ENCODE measurements around the gene TOR2A. TPM values are rescaled to one million over a fixed set of nuclear protein-coding genes. Genes with fewer than 3 reads are reported as not detected.

The TOR2A gene
- total RNA-seq, 2 experiments from 2014 or later: 24.9 TPM

- ChIA-PET CTCF (interaction anchor here (1.5 to 3.8 kb wide), 3 partner anchors 13 to 189 kb away, joined by 5 to 23 read pairs (median 6); no protein-coding TSS in a partner anchor), POLR2A (no interaction called here)
These were observed 2.6 kb downstream of the TOR2A start for GRCh38 chr9:127732444-127732843.

- ChIA-PET CTCF (interaction anchor here (1.5 to 2.1 kb wide), 2 partner anchors 13 to 142 kb away, joined by 5 to 6 read pairs; no protein-coding TSS in a partner anchor), POLR2A (no interaction called here)
These were observed 3.2 kb downstream of the TOR2A start for GRCh38 chr9:127731938-127732337.

GRCh38 chr9:127730799-127731410, 4.2 kb downstream of the TOR2A start:
- POLR2A ChIA-PET: no interaction called here

GRCh38 chr9:127730262-127730661, 4.8 kb downstream of the TOR2A start:
- CTCF ChIA-PET: interaction anchor here (2.1 kb wide), 1 partner anchor 140 kb away, joined by 5 read pairs; no protein-coding TSS in a partner anchor
- POLR2A ChIA-PET: no interaction called here

More at GRCh38 chr9:127730799-127731410, 4.2 kb downstream of the TOR2A start:
- CTCF ChIA-PET: interaction anchor here (1.5 to 2.1 kb wide), 2 partner anchors 14 to 141 kb away, joined by 5 to 6 read pairs; no protein-coding TSS in a partner anchor

- CTCF ChIA-PET: interaction anchor here (0.6 to 1.3 kb wide), 4 partner anchors 94 to 465 kb away, joined by 3 to 4 read pairs (median 3); no protein-coding TSS in a partner anchor
- POLR2A ChIA-PET: interaction anchor here (0.5 kb wide), 1 partner anchor 49 kb away, joined by 3 read pairs; no protein-coding TSS in a partner anchor
These were observed 5.4 kb downstream of the TOR2A start for GRCh38 chr9:127729522-127730256.

- POLR2A ChIA-PET: interaction anchor here (0.5 kb wide), 1 partner anchor 50 kb away, joined by 3 read pairs; no protein-coding TSS in a partner anchor
- CTCF ChIA-PET: interaction anchor here (1.3 kb wide), 1 partner anchor 120 kb away, joined by 3 read pairs; no protein-coding TSS in a partner anchor
These were observed 6.3 kb downstream of the TOR2A start for GRCh38 chr9:127728808-127729207.

- ChIA-PET CTCF (no interaction called here), POLR2A (no interaction called here)
These were observed 8.2 kb downstream of the TOR2A start for GRCh38 chr9:127726871-127727270.

GRCh38 chr9:127724012-127724411, 11.1 kb downstream of the TOR2A start:
- ChIA-PET POLR2A (no interaction called here), CTCF (interaction anchor here (2.7 kb wide), 1 partner anchor 11 kb away, joined by 12 read pairs; the partner anchor contains the start of gene TOR2A)

GRCh38 chr9:127723444-127723843, 11.7 kb downstream of the TOR2A start:
- CTCF ChIA-PET: interaction anchor here (0.8 to 2.7 kb wide), 2 partner anchors 12 to 16 kb away, joined by 4 to 12 read pairs; partner anchors contain the start of gene TOR2A
- POLR2A ChIA-PET: no interaction called here

GRCh38 chr9:127723013-127723412, 12.1 kb downstream of the TOR2A start:
- CTCF ChIA-PET: interaction anchor here (0.8 to 2.7 kb wide), 3 partner anchors 12 to 15 kb away, joined by 3 to 12 read pairs (median 4); partner anchors contain the start of gene TOR2A

GRCh38 chr9:127722055-127722745, 12.9 kb downstream of the TOR2A start:
- ChIA-PET POLR2A (no interaction called here), CTCF (interaction anchor here (0.9 kb wide), 1 partner anchor 13 kb away, joined by 3 read pairs; the partner anchor contains the start of gene TOR2A)

More at GRCh38 chr9:127723013-127723412, 12.1 kb downstream of the TOR2A start:
- POLR2A ChIA-PET: no interaction called here

GRCh38 chr9:127721391-127721821, 13.7 kb downstream of the TOR2A start:
- ChIA-PET CTCF (interaction anchor here (0.6 kb wide), 1 partner anchor 325 kb away, joined by 3 read pairs; no protein-coding TSS in a partner anchor), POLR2A (interaction anchor here (0.6 kb wide), 1 partner anchor 169 kb away, joined by 4 read pairs; no protein-coding TSS in a partner anchor)

GRCh38 chr9:127720865-127721227, 14.2 kb downstream of the TOR2A start:
- ChIA-PET CTCF (no interaction called here), POLR2A (interaction anchor here (1.5 kb wide), 1 partner anchor 14 kb away, joined by 6 read pairs; the partner anchor contains the start of gene TOR2A)

GRCh38 chr9:127720031-127720864, 14.8 kb downstream of the TOR2A start:
- ChIA-PET POLR2A (interaction anchor here (0.6 to 1.5 kb wide), 2 partner anchors 15 to 279 kb away, joined by 4 to 6 read pairs; partner anchors contain the start of gene TOR2A), CTCF (interaction anchor here (0.9 to 1.7 kb wide), 3 partner anchors 12 to 65 kb away, joined by 3 to 6 read pairs (median 5); partner anchors contain the start of genes CDK9 and TOR2A)

- POLR2A ChIA-PET: no interaction called here
- CTCF ChIA-PET: interaction anchor here (1.1 kb wide), 1 partner anchor 17 kb away, joined by 4 read pairs; the partner anchor contains the start of gene TOR2A
These were observed 17.3 kb downstream of the TOR2A start for GRCh38 chr9:127717766-127718165.

GRCh38 chr9:127716412-127716811, 18.7 kb downstream of the TOR2A start:
- ChIA-PET CTCF (interaction anchor here (1.1 to 3.7 kb wide), 6 partner anchors 18 to 213 kb away, joined by 4 to 26 read pairs (median 4); partner anchors contain the start of genes CDK9 and TOR2A), POLR2A (interaction anchor here (1.0 to 1.8 kb wide), 3 partner anchors 10 to 63 kb away, joined by 3 to 6 read pairs (median 4); partner anchors contain the start of genes CFAP157 and TOR2A)

- POLR2A ChIA-PET: interaction anchor here (0.6 to 1.8 kb wide), 6 partner anchors 9 to 70 kb away, joined by 3 to 6 read pairs (median 4); partner anchors contain the start of genes CDK9, CFAP157 and TOR2A
- CTCF ChIA-PET: interaction anchor here (0.6 to 3.7 kb wide), 6 partner anchors 19 to 165 kb away, joined by 3 to 26 read pairs (median 4); partner anchors contain the start of genes CDK9 and TOR2A
These were observed 19.4 kb downstream of the TOR2A start, which contains the start of the genes PTRH1 and TTC16 for GRCh38 chr9:127715470-127716337. PTRH1 (minus strand) TSS chr9:127715663; CDS start chr9:127715639, 24 bp downstream. TTC16 (plus strand) TSS chr9:127716079; CDS start chr9:127716146, 67 bp downstream.
